DLD1 (cell line): ENCODE results near the gene ABTB2.
"Not testable (repeated sequence)": the region's sequence is repeated elsewhere in the genome, so short reads cannot be mapped to it uniquely, and the experiment has no call there.

Experiments
- in situ Hi-C: cut with HindIII; loops from 2 replicates; pipeline ENCODE4 v1.10.0; 2017; ENCODE audit warnings: low sequenced_read_pairs

Gene ABTB2

GRCh38 chr11:34219941-34220370 is 137.9 kb downstream of the ABTB2 start:
- in situ Hi-C loops, result no loop called here

- in situ Hi-C loops, result no loop called here
Measured at GRCh38 chr11:34219279-34219678, 138.5 kb downstream of the ABTB2 start.

- in situ Hi-C loops, result not testable (repeated sequence)
Measured at GRCh38 chr11:34218756-34219155, 139.1 kb downstream of the ABTB2 start.

GRCh38 chr11:34218067-34218466 is 139.7 kb downstream of the ABTB2 start:
- in situ Hi-C loops, result no loop called here

GRCh38 chr11:34216706-34217105 is 141.1 kb downstream of the ABTB2 start:
- in situ Hi-C loops, result no loop called here

GRCh38 chr11:34215806-34216453 is 141.9 kb downstream of the ABTB2 start:
- in situ Hi-C loops, result no loop called here

- in situ Hi-C loops, result no loop called here
Measured at GRCh38 chr11:34214961-34215805, 142.6 kb downstream of the ABTB2 start.

GRCh38 chr11:34213366-34213765 is 144.4 kb downstream of the ABTB2 start:
- in situ Hi-C loops, result no loop called here

- in situ Hi-C loops, result no loop called here
Measured at GRCh38 chr11:34212566-34212965, 145.2 kb downstream of the ABTB2 start.

- in situ Hi-C loops, result no loop called here
Measured at GRCh38 chr11:34209809-34210208, 148.0 kb downstream of the ABTB2 start.

- in situ Hi-C loops, result no loop called here
Measured at GRCh38 chr11:34208266-34209135, 149.3 kb downstream of the ABTB2 start.

GRCh38 chr11:34207487-34208180 is 150.2 kb downstream of the ABTB2 start:
- in situ Hi-C loops, result no loop called here

GRCh38 chr11:34206407-34207300 is 151.2 kb downstream of the ABTB2 start:
- in situ Hi-C loops, result no loop called here

- in situ Hi-C loops, result no loop called here
Measured at GRCh38 chr11:34205326-34206035, 152.3 kb downstream of the ABTB2 start.

GRCh38 chr11:34204396-34205279 is 153.2 kb downstream of the ABTB2 start:
- in situ Hi-C loops, result no loop called here

GRCh38 chr11:34203377-34203871 is 154.4 kb downstream of the ABTB2 start:
- in situ Hi-C loops, result no loop called here

- in situ Hi-C loops, result no loop called here
Measured at GRCh38 chr11:34201129-34201528, 156.7 kb downstream of the ABTB2 start.

GRCh38 chr11:34199525-34199924 is 158.3 kb downstream of the ABTB2 start:
- in situ Hi-C loops, result no loop called here
